HepG2 (cell line): ENCODE measurements around the gene TIMM23. TPM values are rescaled to one million over a fixed set of nuclear protein-coding genes. Genes with fewer than 3 reads are reported as not detected.
"Not testable (repeated sequence)": the region's sequence is repeated elsewhere in the genome, so short reads cannot be mapped to it uniquely, and the experiment has no call there.

Source experiments
- ATAC-seq: fragments of 200-7000 bp; cut with Tn5 transposase; 3 replicates; pipeline ENCODE4 v1.9.1; 2020; ENCODE audit warnings: mild to moderate bottlenecking, moderate library complexity
- BruUV-seq: library from RNA; stranded (reverse); fragments of 400-500 nt; replicated peaks from 2 replicates; lab custom pipeline; 2021; lab: Mats Ljungman, UMichigan
- CTCF ChIA-PET: fragments of 300-600 bp; formaldehyde crosslinking; extraction: SDS; loops from one replicate; lab custom pipeline; 2021; ENCODE audit warnings: low total read pairs, inconsistent platforms, low intra/inter-chr PET ratio; lab: Yijun Ruan, JAX
- POLR2A ChIA-PET: fragments of 350-600 bp; sonication (Branson Sonifier 250); formaldehyde crosslinking; loops from one replicate; lab custom pipeline; 2020; ENCODE audit warnings: antibody characterized with exemption, inconsistent platforms; lab: Yijun Ruan, JAX
- DNase-seq: peaks from one replicate; pipeline ENCODE4 v3.0.0-alpha.2; 2015; ENCODE audit warnings: low spot score
- FAIRE-seq: peaks from 3 replicates; lab custom pipeline; 2011; peaks lifted over from hg19 to GRCh38; lab: Jason Lieb, UNC
- H2AFZ ChIP-seq: one replicate; pipeline ENCODE4 v1.6.1; 2011; ENCODE audit warnings: low read length, inconsistent platforms
- H3K27ac ChIP-seq: fragments of 300-600 bp; 3 replicates; pipeline ENCODE4 v1.8.0; 2011; ENCODE audit warnings: mixed run types, mild to moderate bottlenecking, mixed read lengths, low read length, inconsistent platforms; ENCODE audit not compliant: insufficient read depth; ENCODE audit errors: extremely low read length
- H3K27me3 ChIP-seq, 2 experiments: fragments of 200-600 bp in 1 of 2; 2 replicates in 1 of 2; 3 replicates in 1 of 2; pipeline versions ENCODE4 v1.6.0 to v1.8.0; 2011; ENCODE audit warnings: low read length in 2 of 2, mild to moderate bottlenecking in 2 of 2, moderate library complexity in 2 of 2, inconsistent platforms in 1 of 2; ENCODE audit not compliant: insufficient read depth in 2 of 2, control insufficient read depth in 1 of 2
- H3K36me3 ChIP-seq, 2 experiments: fragments of 200-600 bp in 1 of 2; replicated peaks in 1 of 2; 2 replicates in 1 of 2; 3 replicates in 1 of 2; pipeline versions ENCODE4 v1.5.1 to v1.8.0; 2011; ENCODE audit warnings: low read length in 2 of 2, inconsistent platforms in 1 of 2; ENCODE audit not compliant: insufficient read depth in 2 of 2, control insufficient read depth in 1 of 2
- H3K4me1 ChIP-seq: 2 replicates; pipeline ENCODE4 v1.5.1; 2012; ENCODE audit warnings: low read length, inconsistent platforms; ENCODE audit not compliant: insufficient read depth
- H3K4me2 ChIP-seq: 2 replicates; pipeline ENCODE4 v1.6.0; 2011; ENCODE audit warnings: low read depth, low read length, inconsistent platforms
- H3K4me3 ChIP-seq, 3 experiments: fragments of 200-600 bp in 1 of 3; sonication (generic), shearing (Covaris generic) in 1 of 3; replicated peaks in 1 of 3; 2 replicates each; pipeline ENCODE4 v1.5.1; 2011 to 2016; ENCODE audit warnings: low read length in 3 of 3, inconsistent platforms in 2 of 3, low read depth in 2 of 3, mild to moderate bottlenecking in 2 of 3, control low read depth in 1 of 3, mixed read lengths in 1 of 3; ENCODE audit not compliant: insufficient read depth in 1 of 3
- H3K79me2 ChIP-seq: one replicate; pipeline ENCODE4 v1.6.1; 2011; ENCODE audit warnings: low read length, inconsistent platforms; ENCODE audit not compliant: insufficient read depth
- H3K9ac ChIP-seq: 2 replicates; pipeline ENCODE4 v1.6.0; 2011; ENCODE audit warnings: mild to moderate bottlenecking, low read depth, low read length, inconsistent platforms; ENCODE audit not compliant: insufficient read depth
- H3K9me3 ChIP-seq: 2 replicates; pipeline ENCODE4 v1.5.1; 2012; ENCODE audit warnings: mild to moderate bottlenecking, low read length
- H4K20me1 ChIP-seq: 2 replicates; pipeline ENCODE4 v1.6.0; 2011; ENCODE audit warnings: inconsistent platforms, mild to moderate bottlenecking, low read length, moderate library complexity; ENCODE audit not compliant: insufficient read depth
- ARNTL ChIP-seq: sonication (generic); formaldehyde crosslinking; IDR thresholded peaks from 2 replicates; pipeline ENCODE4 v1.4.0; 2020; ENCODE audit warnings: mild to moderate bottlenecking, missing genetic modification reagents
- ATF7-NPFF ChIP-seq: sonication (generic); formaldehyde crosslinking; IDR thresholded peaks from 2 replicates; pipeline ENCODE4 v1.8.1; 2023; ENCODE audit warnings: mild to moderate bottlenecking, low read depth, missing genetic modification reagents, moderate library complexity
- CHCHD3 ChIP-seq: sonication (generic); formaldehyde crosslinking; IDR thresholded peaks from 2 replicates; pipeline ENCODE4 v1.8.0; 2022; ENCODE audit warnings: mild to moderate bottlenecking, missing genetic modification reagents, moderate library complexity
- NFRKB ChIP-seq: fragments of 450-650 bp; IDR thresholded peaks from 2 replicates; pipeline ENCODE4 v1.6.1; 2017
- NR2F6 ChIP-seq, 2 experiments: IDR thresholded peaks; 2 replicates each; pipeline ENCODE4 v1.6.1; 2016; ENCODE audit warnings: antibody characterized with exemption in 1 of 2, mild to moderate bottlenecking in 1 of 2
- SIN3A ChIP-seq: IDR thresholded peaks from 2 replicates; pipeline ENCODE4 v1.6.1; 2011; ENCODE audit warnings: low read depth, mild to moderate bottlenecking, control low read depth, low read length, borderline replicate concordance
- ZNF282 ChIP-seq: fragments of 450-650 bp; IDR thresholded peaks from 2 replicates; pipeline ENCODE4 v1.6.1; 2018; ENCODE audit not compliant: partially characterized antibody
- ZNF501 ChIP-seq: sonication (generic); formaldehyde crosslinking; IDR thresholded peaks from 2 replicates; pipeline ENCODE4 v1.5.1; 2020; ENCODE audit warnings: mild to moderate bottlenecking, moderate library complexity, missing genetic modification reagents
- ZNF629 ChIP-seq: sonication (generic); formaldehyde crosslinking; conservative IDR thresholded peaks from 2 replicates; pipeline ENCODE4 v1.5.0; 2020; ENCODE audit warnings: missing genetic modification reagents
- WGBS: methylation state at CpG from one replicate; pipeline ENCODE4 v1.1.6; 2017; ENCODE audit warnings: low lambda C conversion rate; 5-methylcytosine and 5-hydroxymethylcytosine counted together
- in situ Hi-C: cut with HindIII; loops from 2 replicates; pipeline ENCODE4 v1.10.0; 2017; ENCODE audit warnings: low pct_unique_long_range_greater_than_20kb; ENCODE audit not compliant: extremely low pct_ligation_motif_present
- intact Hi-C: fragments of 100-400 bp; cut with micrococcal nuclease; formaldehyde crosslinking; loops from one replicate; pipeline ENCODE4 v1.10.0; 2022; ENCODE audit not compliant: unreplicated experiment
- polyA plus RNA-seq, 8 experiments: library from polyadenylated mRNA; depleted of rRNA in 3 of 8; stranded (reverse) in 7 of 8; unstranded in 1 of 8; fragments of >200 nt; fragmentation: Illumina TruSeq in 4 of 8; extraction: Trizol in 4 of 8; gene quantifications; 2 replicates each; pipeline versions ENCODE4 v1.2.1 to v1.2.3, GENCODE V29; 2011 to 2016; ENCODE audit warnings: low read depth in 4 of 8, missing spikeins in 1 of 8, mixed read lengths in 1 of 8; ENCODE audit not compliant: insufficient read depth in 1 of 8
- total RNA-seq, 5 experiments: library from RNA; depleted of rRNA; stranded (reverse); fragments of >200 nt; fragmentation: Illumina TruSeq; extraction: Trizol; gene quantifications; 2 replicates each; pipeline ENCODE4 v1.2.3, GENCODE V29; 2016; ENCODE audit warnings: low read depth in 1 of 5

TIMM23 gene
- total and polyA plus RNA-seq, 2 of the 13 experiments (the other 11 are each of a cell fraction or from before 2014, with no cell fraction given): 80.2 to 98.6 TPM

DNA sequence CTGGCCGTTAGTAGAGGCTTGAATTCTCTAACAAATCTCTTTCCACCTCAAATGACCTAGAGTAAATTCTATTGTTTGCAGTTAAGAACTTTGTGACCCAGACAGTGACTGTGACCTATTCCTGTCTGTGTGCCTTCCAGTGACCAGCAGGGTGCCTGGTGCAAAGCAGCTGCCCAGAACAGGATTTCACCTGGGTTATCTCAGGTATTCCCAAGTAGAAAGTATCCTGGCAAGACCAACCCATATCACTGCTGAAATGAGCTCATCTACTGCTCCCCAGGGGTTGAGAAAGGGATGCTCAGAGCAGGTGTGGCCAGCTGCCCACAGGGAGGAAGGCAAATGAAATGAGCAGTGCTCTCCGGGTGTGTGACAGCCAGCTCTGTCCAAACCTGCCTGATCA, 75.9 kb downstream of the TIMM23 start (continued):
- TF ChIP-seq NR2F6 (IDR thresholded peaks at IDR 0.05) (peak; percentile 51), NR2F6 (CRISPR knock-in tag; IDR thresholded peaks at IDR 0.05) (peak; percentile 54; the same call in 1 of the 2 replicates), ATF7-NPFF (no peak), NFRKB (no peak), CHCHD3 (CRISPR knock-in tag) (no peak)

DNA sequence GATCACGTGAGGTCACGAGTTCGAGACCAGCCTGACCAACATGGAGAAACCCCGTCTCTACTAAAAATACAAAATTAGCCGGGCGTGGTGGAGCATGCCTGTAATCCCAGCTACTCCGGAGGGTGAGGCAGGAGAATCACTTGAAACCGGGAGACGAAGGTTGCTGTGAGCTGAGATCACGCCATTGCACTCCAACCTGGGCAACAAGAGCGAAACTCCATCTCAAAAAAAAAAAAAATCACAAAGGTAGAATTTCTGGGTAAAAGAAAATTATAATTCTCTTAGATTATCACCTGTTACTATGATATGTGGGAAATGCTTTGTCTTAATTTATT, 77.2 kb downstream of the TIMM23 start:
- H3K4me3 ChIP-seq, H3K4me2 ChIP-seq, BruUV-seq, H3K9ac ChIP-seq, H4K20me1 ChIP-seq, H2AFZ ChIP-seq, intact Hi-C loops, ATAC-seq, DNase-seq, H3K9me3 ChIP-seq, H3K27me3 ChIP-seq, POLR2A ChIA-PET, FAIRE-seq, H3K79me2 ChIP-seq, H3K36me3 ChIP-seq, CTCF ChIA-PET, H3K27ac ChIP-seq, in situ Hi-C loops: not testable (repeated sequence)
- peaks cover 72% of the 10 kb centered on the region for H3K4me1 ChIP-seq
- WGBS: 98% methylated on average over 11 of the region's 11 CpGs

GRCh38 chr10:46050941-46051623, 78.8 kb downstream of the TIMM23 start:
- POLR2A ChIA-PET: interaction anchor here (2.2 to 3.1 kb wide), 2 partner anchors 19 to 22 kb away, joined by 22 to 49 read pairs; partner anchors contain the start of gene NCOA4
- TF ChIP-seq ZNF629 (no peak), SIN3A (no peak), ZNF501 (0 out of 2 replicates have a peak, but pooled peaks have one; percentile 29), ZNF282 (no peak), ARNTL (CRISPR knock-in tag) (no peak)
- H3K9ac ChIP-seq: no peak overlapping the region; the same call in 1 of the 2 replicates

More at GRCh38 chr10:46050941-46051623, 78.8 kb downstream of the TIMM23 start:
- no peak overlapping the region for H3K4me3 ChIP-seq
- no peaks in the 10 kb centered on the region for H4K20me1 ChIP-seq
- 85% methylated on average over 11 of the region's 11 CpGs for WGBS
- no peaks in the 10 kb centered on the region for H3K9me3 ChIP-seq
- FAIRE-seq (no peak), DNase-seq (no peak), ATAC-seq (no peak)
- no peak overlapping the region for H3K4me2 ChIP-seq
- H3K27me3 ChIP-seq: no peaks in the 10 kb centered on the region
- BruUV-seq: no TSS peak
- peaks cover 88% of the 10 kb centered on the region for H3K4me1 ChIP-seq
- H3K79me2 ChIP-seq: no peaks in the 10 kb centered on the region
- intact Hi-C loops: loop anchor here (5.0 kb wide), 1 partner anchor 46 kb away; no protein-coding TSS in a partner anchor
- no peak overlapping the region for H2AFZ ChIP-seq
- no peaks in the 10 kb centered on the region for H3K36me3 ChIP-seq
- peak overlapping the region; percentile 75 for H3K27ac ChIP-seq
- in situ Hi-C loops: no loop called here
- CTCF ChIA-PET: no interaction called here
